Endothelial cell of umbilical vein (primary cell): ENCODE data around the gene SIRT3.

Experiments
- EZH2 ChIP-seq: IDR thresholded peaks from 2 replicates; pipeline ENCODE4 v1.6.1; 2012; ENCODE audit warnings: borderline replicate concordance, low read depth, mild to moderate bottlenecking, moderate library complexity, low read length, inconsistent platforms; ENCODE audit not compliant: severe bottlenecking
- GATA2 ChIP-seq: IDR thresholded peaks from 2 replicates; pipeline ENCODE4 v1.7.0; 2011; ENCODE audit warnings: low read depth, mild to moderate bottlenecking, moderate library complexity, mixed read lengths, low read length; ENCODE audit not compliant: insufficient read length, insufficient read depth
- POLR2A ChIP-seq: IDR thresholded peaks from 2 replicates; pipeline ENCODE4 v1.6.1; 2012; ENCODE audit warnings: low read depth, mild to moderate bottlenecking, control low read depth, low read length
- POLR2AphosphoS5 ChIP-seq: IDR thresholded peaks from 2 replicates; pipeline ENCODE4 v1.6.1; 2012; ENCODE audit warnings: low read depth, mild to moderate bottlenecking, control low read depth, low read length, moderate library complexity; ENCODE audit not compliant: insufficient read depth
- TF ChIP-seq, protein P1 (sequence below), 2 donors: IDR thresholded peaks; 1 replicate in 1 of 2; 2 replicates in 1 of 2; pipeline ENCODE4 v1.5.1; 2011; ENCODE audit warnings: low read length in 2 of 2, mild to moderate bottlenecking in 2 of 2, moderate library complexity in 2 of 2, control low read depth in 1 of 2, inconsistent platforms in 1 of 2, low read depth in 1 of 2; ENCODE audit not compliant: insufficient read depth in 1 of 2; ENCODE audit errors: extremely low read depth in 1 of 2
- TF ChIP-seq, protein P2 (sequence below): IDR thresholded peaks from 2 replicates; pipeline ENCODE4 v1.6.1; 2011; ENCODE audit not compliant: insufficient read depth, insufficient read length

DNA sequence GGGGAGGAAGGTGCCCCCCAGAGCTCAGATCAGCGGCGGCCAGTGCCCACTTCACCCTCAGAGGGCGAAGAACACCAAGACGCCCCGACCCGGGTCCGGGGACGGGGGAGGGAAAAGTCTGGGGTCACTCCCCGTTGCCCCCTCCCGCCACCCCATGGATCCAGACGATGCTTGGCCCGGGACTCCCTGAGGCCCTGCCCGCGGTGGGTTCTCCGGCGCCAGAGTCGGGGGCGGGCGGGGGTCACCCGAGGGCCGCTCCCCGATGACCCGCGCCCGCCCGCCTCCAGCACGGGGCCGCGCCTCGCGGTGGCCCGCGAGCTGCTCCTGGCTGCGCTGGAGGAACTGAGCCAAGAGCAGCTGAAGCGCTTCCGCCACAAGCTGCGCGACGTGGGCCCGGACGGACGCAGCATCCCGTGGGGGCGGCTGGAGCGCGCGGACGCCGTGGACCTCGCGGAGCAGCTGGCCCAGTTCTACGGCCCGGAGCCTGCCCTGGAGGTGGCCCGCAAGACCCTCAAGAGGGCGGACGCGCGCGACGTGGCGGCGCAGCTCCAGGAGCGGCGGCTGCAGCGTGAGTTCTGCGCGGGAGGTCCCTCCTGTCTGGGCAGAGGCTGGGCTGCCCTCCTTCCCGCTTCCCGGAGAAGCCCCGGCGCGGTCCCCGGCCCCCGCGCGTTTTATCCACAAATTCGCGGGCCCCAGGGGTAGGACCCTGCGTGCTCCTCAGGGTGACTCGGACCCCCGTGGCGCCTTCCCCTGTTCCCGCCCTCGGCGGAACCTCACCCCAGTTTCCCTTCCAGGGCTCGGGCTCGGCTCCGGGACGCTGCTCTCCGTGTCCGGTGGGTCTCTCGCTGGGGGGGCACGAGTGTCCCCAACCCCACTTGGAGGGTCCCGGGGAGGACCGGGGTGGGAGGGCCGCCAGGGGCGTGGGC is 43.2 kb upstream of the SIRT3 start:
- TF ChIP-seq POLR2A: no peak
- TF ChIP-seq, protein P1, sequence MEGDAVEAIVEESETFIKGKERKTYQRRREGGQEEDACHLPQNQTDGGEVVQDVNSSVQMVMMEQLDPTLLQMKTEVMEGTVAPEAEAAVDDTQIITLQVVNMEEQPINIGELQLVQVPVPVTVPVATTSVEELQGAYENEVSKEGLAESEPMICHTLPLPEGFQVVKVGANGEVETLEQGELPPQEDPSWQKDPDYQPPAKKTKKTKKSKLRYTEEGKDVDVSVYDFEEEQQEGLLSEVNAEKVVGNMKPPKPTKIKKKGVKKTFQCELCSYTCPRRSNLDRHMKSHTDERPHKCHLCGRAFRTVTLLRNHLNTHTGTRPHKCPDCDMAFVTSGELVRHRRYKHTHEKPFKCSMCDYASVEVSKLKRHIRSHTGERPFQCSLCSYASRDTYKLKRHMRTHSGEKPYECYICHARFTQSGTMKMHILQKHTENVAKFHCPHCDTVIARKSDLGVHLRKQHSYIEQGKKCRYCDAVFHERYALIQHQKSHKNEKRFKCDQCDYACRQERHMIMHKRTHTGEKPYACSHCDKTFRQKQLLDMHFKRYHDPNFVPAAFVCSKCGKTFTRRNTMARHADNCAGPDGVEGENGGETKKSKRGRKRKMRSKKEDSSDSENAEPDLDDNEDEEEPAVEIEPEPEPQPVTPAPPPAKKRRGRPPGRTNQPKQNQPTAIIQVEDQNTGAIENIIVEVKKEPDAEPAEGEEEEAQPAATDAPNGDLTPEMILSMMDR (IDR thresholded peaks at IDR 0.05; ENCODE audit: extremely low read depth in 1 of 2, insufficient read depth in 1 of 2, low read depth in 1 of 2, low read length in 2 of 2): no peak
- TF ChIP-seq EZH2: peak; percentile 54
- no peak for TF ChIP-seq POLR2AphosphoS5
- TF ChIP-seq, protein P2, sequence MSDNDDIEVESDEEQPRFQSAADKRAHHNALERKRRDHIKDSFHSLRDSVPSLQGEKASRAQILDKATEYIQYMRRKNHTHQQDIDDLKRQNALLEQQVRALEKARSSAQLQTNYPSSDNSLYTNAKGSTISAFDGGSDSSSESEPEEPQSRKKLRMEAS: no peak
- TF ChIP-seq GATA2: no peak
